Body of pancreas (tissue), 4 donors: ENCODE measurements around the gene RAET1G.
"Not testable (repeated sequence)": the region's sequence is repeated elsewhere in the genome, so short reads cannot be mapped to it uniquely, and the experiment has no call there.

Source experiments
- CTCF ChIP-seq, 7 experiments: fragments of 450-650 bp in 4 of 7; fragments of 200-600 bp in 3 of 7; sonication (generic) in 3 of 7; IDR thresholded peaks; one replicate each; pipeline ENCODE4 v1.5.1; 2016 to 2019; ENCODE audit warnings: antibody characterized with exemption in 7 of 7
- POLR2A ChIP-seq, 3 donors: fragments of 450-650 bp; IDR thresholded peaks; one replicate each; pipeline ENCODE4 v1.6.1; 2016; ENCODE audit warnings: antibody characterized with exemption in 3 of 3, mild to moderate bottlenecking in 2 of 3

GRCh38 chr6:149958124-149958523, 35.2 kb upstream of the RAET1G start:
- not testable (repeated sequence) for TF ChIP-seq CTCF, POLR2A (IDR thresholded peaks at IDR 0.05)
